LNCaP clone FGC (cell line): ENCODE data around the gene TMED7.

Source experiments
- DNase-seq: peaks from one replicate; pipeline ENCODE4 v3.0.0-alpha.2; 2011; ENCODE audit warnings: low read depth
- H3K4me3 ChIP-seq: 2 replicates; pipeline ENCODE4 v1.5.1; 2011; ENCODE audit warnings: mild to moderate bottlenecking, low read depth, low read length, control low read depth
- TF ChIP-seq, protein P1 (sequence below): IDR thresholded peaks from 2 replicates; pipeline ENCODE4 v1.5.1; 2012; ENCODE audit warnings: mild to moderate bottlenecking; ENCODE audit not compliant: control insufficient read depth, insufficient read depth; ENCODE audit errors: extremely low read depth

Gene TMED7

DNA sequence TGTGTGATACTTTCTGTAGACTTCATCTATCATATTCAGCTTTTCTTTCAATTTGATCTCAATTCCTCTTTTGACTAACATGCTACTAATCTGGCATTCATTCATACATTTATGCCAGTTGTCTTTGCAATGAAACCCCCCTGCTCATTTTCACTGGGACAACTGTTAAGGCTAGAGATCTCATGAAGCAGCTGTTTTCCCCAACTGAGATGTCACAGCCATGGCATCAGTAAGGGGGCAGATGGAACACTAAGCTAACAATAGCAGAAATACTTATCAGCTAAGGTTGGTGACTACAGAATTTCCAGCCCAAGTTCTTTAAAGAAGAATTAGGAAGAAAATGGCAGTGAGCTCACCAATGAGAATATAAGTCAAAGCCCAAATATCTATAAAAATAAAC, 9.4 kb downstream of the TMED7 start:
- H3K4me3 ChIP-seq, result no peak overlapping the region
- no peak for DNase-seq
- TF ChIP-seq, protein P1, sequence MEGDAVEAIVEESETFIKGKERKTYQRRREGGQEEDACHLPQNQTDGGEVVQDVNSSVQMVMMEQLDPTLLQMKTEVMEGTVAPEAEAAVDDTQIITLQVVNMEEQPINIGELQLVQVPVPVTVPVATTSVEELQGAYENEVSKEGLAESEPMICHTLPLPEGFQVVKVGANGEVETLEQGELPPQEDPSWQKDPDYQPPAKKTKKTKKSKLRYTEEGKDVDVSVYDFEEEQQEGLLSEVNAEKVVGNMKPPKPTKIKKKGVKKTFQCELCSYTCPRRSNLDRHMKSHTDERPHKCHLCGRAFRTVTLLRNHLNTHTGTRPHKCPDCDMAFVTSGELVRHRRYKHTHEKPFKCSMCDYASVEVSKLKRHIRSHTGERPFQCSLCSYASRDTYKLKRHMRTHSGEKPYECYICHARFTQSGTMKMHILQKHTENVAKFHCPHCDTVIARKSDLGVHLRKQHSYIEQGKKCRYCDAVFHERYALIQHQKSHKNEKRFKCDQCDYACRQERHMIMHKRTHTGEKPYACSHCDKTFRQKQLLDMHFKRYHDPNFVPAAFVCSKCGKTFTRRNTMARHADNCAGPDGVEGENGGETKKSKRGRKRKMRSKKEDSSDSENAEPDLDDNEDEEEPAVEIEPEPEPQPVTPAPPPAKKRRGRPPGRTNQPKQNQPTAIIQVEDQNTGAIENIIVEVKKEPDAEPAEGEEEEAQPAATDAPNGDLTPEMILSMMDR, result no peak

DNA sequence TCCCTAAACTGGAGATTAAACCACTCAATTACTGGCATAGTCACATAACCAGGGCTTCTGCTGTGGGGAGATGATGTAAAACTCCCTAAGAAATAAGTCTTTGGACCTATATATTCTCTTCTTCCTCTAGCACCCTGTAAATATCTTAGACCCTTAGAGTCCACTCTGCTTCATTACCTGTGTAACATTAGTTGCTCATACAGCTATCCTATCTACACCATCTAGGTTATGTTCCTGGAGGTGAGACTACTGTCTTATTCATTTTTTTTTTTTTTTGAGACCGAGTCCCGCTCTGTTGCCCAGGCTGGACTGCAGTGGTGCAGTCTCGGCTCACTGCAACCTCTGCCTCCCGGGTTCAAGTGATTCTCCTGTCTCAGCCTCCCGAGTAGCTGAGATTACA, 14.0 kb downstream of the TMED7 start:
- DNase-seq, result no peak
- H3K4me3 ChIP-seq, result no peak overlapping the region
- TF ChIP-seq, protein P1, result no peak

DNA sequence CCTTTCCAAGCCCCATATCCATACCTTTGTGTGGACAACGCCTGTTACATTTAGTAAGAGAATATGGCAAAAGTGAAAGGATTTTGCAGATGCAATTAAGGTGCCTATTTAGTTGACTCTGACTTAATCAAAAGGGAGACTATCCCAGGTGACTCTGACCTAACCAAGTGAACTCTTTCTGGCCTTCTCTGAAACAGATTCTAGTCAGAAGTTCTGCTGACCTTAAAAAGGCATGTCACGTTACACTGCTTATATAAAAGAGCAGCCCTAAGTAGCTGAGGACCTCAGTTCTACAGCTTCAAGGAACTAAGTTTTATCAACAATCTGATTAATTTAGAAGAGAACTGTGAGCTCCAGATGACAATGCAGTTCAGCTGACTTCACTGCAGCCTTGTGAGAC, 17.9 kb downstream of the TMED7 start:
- no peak overlapping the region for H3K4me3 ChIP-seq
- no peak for DNase-seq
- TF ChIP-seq, protein P1, result no peak

DNA sequence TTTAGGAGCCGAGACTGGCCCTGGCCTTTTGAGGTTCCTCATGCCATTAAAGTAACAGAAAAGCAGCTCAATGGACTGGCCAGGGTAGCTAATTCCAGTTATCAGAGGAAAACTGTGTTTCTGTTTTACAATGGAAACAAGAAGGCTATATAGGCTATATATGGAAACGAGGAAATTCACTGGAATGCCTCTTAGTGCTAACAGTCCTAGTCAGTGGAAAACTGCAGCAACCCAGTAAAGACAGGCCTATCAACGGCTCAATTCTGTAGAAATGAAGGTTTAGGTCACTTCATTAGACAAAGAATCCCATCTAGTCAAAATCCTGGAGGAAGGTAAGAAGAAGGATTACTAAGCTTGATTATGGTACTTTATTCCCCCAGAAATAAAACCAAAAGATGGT, 20.4 kb downstream of the TMED7 start:
- TF ChIP-seq, protein P1, result no peak
- no peak overlapping the region for H3K4me3 ChIP-seq
- DNase-seq, result no peak

DNA sequence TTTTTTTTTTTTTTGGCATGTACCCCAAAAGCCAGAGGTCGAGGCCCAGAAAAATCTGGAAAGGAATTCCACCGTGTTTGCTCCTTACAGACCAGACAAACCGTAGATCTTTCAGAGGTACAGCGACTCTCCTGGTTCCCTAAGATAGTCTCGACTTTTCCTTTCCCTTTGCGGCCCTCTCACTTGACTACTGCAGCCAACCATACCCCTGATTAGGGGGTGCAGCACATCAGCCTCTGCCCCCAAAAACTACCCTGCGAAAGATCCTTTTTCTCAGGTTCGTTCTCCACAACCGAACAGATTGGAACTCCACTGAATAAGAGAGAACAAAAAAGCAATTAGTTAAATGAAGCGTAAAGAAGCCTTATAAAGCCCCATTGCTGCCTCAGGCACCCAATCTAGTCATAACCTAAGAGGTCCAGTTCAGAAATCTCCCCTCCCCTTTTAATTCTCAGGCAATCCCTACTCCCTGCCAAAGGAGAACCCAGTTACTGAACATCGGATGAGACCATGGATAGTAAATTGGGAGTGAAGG, 23.2 kb downstream of the TMED7 start:
- DNase-seq, result no peak
- no peak overlapping the region for H3K4me3 ChIP-seq
- TF ChIP-seq, protein P1, result no peak

DNA sequence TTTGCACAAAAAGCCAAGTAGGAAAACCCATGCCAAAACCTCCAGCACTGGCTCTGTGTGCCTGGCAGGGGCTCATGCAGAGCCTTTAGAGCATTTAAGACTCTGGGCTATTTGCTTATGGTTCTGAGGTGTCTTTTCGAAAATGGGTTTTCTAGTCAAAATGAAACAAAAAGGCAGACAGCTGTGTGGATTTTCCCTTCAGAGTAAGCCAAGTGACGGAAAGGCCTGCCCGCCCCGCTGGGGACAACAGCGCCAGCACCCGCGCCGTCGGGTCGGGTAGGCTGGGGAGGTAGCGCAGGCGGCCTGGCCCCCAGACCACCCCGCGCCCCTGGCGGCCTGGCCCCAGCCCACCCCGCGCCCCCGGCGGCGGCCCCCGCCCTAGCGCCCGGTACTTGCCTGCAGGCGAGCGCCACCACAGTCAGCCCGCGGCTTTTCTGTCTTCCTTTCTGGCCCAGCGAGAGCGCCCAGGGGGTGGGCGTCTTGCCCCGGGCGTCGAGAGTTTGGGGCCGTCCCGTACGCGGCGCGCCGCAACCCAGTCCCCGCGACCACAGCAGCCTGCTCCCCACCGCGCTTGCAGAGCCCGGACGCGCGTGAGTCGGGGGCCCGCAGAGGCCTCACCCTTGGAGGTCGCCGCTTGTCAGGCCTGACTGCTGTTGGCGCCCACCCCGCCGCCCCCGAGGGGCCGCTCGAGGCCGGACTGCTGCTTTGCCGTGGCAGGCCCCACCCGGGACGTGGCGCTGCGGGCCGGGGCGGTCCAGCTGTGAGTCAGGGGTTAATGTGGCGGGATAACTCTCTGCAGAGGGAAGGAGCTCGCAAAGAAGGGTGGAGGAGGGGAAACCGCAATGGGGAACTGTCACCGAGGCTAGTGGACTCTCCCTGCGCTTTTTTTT, 23.9 kb downstream of the TMED7 start, which contains the start of gene TICAM2:
Gene TICAM2 (minus strand): TSS at position 779 of the 890 bp plus-strand sequence. CDS start 21,223 bp downstream, outside the sequence.
- no peak for DNase-seq
- H3K4me3 ChIP-seq, result no peak within 1 kb of the TSS
- TF ChIP-seq, protein P1, result no peak

DNA sequence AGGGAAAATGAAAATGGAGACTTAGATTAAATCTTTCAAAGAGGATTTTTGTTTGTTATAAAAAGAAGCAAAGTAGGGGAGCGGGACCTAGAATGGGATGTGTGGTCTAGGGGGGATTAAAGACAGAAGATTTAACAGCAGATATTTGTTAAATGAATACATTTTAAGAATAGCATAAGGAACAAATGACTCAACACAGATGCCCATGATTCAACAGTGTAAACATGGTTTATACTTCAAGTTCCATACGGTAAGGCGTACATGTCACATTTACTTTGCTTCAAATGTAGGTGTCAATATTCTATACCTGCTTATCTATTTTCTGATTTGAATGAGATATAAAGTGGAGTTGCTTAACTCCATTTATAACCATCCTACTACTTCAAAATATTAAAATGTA, 25.1 kb downstream of the TMED7 start:
- no peak for DNase-seq

More for the DNA sequence above, 25.1 kb downstream of the TMED7 start:
- TF ChIP-seq, protein P1, result no peak
- H3K4me3 ChIP-seq, result no peak overlapping the region
